NCI-H1694 treated with DMSO at 0.1 percent for 48 hours (cell line): ENCODE data around the gene APRT.

Experiments
- DNase-seq: peaks from one replicate; lab custom pipeline; 2025; lab: John Stamatoyannopoulos, UW

Gene APRT

DNA sequence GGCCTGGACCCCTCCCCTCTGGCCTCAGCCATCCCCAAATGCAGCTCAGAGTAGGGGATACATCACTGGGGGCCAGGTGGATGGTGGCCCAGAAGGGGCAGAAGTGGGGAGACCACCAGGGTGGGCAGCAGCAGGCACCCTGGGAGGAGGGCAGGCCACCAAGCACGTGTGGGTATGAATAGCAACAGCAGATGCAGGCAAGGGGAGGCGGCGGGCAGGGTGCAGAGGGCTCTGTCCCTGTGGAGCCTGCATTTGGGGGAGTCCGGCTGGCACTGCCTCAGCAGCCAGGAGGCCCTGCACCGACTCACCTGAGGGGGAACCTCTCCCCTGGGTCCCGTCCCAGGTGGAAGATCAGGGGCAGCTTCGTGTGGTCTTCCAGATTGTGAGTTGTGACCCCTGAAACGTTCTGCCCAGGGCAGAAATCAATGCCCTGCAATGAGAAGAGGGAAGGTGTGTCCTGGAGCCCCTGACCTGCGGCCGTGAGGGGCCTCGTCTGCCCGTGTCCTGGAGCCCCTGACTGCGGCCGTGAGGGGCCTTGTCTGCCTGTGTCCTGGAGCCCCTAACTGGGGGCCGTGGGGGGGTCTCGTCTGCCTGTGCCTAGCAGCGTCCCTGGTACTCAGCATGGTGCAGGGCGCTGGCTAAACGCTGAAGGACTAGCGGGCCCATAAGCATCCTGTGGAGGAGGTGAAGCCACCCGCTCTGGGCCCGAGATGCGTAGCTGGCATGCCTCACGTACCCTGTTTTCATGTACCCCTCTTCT, 10.7 kb upstream of the APRT start:
- no peak for DNase-seq

DNA sequence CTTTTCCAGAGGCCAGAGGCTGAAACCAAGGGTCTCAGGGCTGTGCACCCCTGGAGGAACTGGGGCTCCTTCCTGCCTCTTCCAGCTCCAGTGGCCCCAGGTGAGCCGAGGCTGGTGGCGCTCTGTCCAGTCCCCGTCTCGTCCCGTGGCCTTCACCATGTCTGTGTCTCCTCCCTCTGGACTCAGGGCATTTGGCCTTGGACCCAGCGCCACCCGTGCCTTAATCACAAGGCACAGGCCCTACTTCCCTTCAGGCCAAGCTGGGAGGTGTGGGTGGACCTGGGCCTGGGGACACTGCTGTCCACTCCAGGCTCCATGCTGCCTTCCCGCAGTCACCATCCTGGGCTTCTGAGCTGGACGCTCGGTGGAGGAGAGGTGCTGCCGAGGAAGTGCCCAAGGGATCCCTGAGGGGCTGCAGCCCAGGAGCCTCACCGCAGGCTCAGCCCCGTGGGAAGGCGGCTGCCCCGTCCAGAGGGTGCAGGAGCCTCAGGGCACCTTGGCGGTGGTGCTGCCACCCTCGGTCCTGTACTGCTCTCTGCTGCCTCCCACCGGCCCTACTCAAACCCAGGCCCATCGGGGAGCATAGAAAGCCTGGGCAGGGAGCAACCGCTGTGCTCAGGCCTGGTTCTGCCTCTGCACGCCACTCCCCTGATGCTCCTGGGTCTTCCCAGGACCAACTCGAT, 9.6 kb upstream of the APRT start:
- DNase-seq, result no peak

GRCh38 chr16:88820385-88821025, 8.8 kb upstream of the APRT start:
- no peak for DNase-seq

- DNase-seq, result no peak
Measured at GRCh38 chr16:88819126-88819525, 7.4 kb upstream of the APRT start.

GRCh38 chr16:88818575-88818874, 6.8 kb upstream of the APRT start:
- no peak for DNase-seq

GRCh38 chr16:88817785-88818574, 6.3 kb upstream of the APRT start:
- no peak for DNase-seq

DNA sequence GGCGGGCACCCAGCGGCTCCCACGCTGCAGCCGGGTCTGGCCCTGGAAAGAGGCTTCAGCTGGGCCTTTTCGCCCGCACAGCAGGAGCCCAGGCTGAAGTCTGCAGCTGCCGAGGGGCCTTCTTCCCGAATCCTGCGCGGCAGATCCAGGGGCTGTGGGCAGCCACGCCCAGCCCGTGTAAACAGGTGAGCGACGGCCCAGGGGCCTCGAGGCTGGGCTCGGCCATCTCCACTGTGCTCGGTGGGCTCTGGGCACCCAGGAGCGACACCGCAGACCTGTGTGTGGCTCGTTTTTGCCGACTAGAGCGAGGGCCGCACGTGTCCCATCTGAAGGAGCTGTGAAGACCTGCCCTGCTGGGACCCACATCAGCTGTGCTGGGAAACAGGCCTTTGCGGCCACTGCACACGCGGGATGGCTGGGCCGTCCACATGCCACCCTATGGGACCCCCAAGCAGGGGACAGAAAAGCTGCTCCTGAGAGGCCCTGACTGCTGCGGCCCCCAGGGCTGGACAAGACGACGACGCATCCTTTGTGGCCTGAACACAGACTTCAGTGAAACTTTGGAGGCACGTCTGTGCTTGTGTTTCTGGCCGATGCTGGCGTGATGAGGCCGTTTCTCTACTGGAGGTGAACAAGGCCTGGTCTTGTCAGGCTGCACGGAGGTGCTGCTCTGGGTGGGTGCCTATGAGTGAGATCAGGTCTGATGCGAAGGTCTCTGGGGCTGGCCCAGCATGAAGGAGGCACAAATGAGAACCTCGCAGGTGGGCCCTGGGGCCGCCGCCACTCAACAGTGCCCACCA, 5.2 kb upstream of the APRT start:
- no peak for DNase-seq

DNA sequence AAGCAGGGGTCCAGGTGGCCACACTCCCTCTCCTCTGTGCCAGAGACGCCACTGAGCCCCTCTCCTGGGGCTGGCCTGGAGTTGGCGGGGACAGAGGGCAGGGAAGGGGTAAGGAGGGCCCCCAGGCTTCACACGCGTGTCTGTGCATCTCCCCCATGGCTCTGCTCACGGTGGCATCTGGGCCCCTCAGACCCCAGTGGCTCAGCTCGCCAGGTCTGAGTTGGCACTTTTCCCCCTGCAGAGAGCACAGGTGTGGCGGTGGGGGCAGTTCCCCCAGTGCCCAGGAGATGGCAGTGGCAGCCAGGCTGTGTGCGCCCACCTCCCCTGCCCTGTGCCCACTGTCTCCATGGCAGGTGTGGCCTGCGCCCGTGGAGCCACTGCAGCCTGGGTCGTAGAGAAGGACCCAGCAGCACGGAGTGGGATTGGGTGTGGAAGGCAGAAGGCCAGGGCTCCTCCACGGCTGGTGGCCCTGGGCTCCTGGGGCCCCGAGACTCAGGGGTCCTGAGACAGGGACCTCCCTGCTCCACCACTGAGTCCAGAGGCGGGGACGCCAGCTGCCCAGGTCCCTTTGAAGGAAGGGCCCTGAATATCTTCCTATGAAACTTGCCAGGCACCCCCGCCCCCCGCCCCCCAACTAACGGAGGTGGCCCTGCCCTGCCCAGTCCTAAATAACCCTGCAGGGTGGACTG, 4.3 kb upstream of the APRT start:
- peak; percentile 39 for DNase-seq

GRCh38 chr16:88815227-88815626, 3.5 kb upstream of the APRT start:
- no peak for DNase-seq

DNA sequence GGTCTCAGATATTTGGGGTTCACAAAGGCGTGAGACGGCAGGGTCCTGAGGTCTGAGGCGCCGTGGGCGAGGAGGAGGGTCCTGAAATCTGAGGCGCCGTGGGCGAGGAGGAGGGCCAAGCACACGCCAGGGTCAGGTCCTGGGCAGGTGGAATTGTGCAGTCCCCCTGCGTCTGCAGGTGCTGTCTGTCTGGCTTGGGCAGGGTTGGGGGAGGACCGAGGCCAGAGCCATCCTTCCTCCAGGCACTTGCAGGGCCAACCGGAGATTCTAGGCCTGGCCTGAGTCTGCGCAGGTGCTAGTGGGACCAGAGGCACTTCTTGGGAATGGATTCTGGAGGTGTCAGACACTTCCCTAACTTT, 2.4 kb upstream of the APRT start:
- no peak for DNase-seq

DNA sequence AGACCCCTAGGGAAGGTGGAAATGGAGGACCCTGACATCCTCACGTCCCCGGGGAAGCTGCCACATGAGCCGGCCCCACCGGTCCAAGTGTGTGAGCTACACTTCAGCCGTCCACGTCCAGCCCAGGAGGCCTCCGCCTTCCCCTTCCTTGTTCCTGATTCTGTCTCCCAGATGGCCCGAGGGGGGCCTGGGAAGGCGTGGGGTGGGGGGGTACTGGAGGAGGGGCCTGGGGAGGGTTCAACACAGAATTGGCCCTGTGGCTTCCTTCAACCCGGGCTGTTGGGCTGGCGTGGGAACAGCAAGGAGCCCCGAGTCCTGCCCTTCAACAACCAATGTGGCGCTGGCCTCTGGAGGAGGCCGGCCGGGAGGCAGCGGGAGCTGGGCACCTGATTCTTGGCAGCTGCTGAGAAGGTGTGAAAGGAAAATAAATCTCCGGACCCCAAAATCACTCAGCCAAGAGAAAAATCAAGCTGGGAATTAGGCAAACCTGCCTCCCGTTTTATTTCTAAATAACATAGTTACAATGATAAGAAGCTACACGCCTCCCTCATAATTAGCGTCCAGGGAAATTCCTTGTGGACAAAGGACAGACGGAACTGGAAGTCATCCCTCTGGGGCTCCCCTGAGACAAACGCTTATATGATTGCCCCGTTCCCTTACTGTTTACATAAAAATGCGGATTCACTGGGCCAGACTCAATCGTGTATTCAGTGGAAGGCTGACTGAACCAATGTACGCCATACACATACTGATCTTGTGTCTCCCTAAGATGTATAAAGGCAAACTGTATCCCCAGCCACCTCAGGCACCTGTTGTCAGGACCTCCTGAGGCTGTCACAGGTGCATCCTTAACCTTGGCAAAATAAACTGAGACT, 1.8 kb upstream of the APRT start:
- no peak for DNase-seq

- no peak for DNase-seq
Measured at GRCh38 chr16:88812513-88813268, 963 bp upstream of the APRT start.

DNA sequence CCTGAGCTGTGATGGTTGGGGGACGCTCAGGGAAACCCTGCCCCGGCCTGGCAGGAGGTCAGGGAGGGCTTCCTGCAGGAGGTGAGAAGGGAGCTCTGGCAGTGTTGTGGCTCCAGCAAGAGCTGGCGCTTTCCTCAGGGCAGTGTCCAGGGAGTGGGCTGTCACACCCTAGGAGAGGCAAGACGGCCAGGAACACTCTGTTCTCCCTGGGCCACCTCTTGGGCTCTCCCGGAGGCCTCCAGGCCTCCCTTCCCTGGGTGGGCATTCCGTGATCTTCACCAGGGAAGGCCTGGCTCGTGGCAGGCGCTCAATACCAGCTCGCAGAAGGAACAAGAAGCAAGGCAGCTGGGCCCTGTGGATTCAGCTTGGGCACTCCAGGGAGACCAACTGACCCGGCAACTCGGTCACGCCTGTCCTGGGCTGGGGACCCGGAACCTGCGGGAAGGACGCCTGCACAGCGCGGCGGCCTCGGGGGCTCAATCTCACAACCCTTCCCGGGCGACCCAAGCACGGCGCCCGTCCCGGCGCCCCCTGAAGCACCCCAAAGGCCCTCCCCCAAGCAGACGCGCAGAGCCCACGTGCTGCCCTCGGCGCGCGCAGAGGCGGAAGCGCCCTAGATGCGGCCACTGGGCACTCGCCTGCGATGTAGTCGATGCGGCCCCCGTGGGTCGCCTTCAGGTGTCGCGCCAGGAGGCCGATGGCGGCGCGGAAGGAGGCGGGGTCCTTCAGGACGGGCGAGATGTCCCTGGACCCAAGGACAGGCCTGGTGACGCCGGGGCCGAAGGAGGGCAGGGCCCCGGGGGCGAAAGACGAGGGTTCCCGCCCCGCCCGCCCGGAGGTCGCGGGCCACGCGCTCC, 588 bp downstream of the APRT start:
- DNase-seq, result peak; percentile 45

- no peak for DNase-seq
Measured at GRCh38 chr16:88810166-88810911, 1.4 kb downstream of the APRT start.

DNA sequence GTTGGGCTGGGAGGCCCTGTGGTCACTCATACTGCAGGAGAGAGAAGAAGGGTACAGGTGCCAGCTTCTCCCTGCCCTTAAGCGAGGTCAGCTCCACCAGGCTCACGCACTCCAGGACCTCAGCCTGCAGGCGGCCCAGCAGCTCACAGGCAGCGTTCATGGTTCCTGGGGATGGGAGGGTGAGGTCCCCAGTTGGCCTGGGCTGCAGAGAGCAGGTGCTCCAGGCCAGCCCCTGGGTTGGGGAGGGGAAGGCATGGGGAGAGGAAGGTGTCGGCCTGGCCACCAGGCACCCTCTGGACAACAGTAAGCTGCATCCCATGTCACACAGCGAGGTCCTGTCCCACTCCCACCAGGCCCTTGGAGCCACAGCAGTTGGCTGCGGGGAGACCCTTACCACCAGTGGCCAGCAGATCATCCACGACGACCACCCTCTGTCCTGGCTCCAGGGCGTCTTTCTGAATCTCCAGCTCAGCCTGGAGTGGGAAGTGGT, 2.0 kb downstream of the APRT start:
- no peak for DNase-seq

GRCh38 chr16:88809068-88809675, 2.6 kb downstream of the APRT start:
- no peak for DNase-seq
